Activated CD4-positive, alpha-beta T cell treated with anti-CD3 and anti-CD28 coated beads for 24 hours (primary cell): ENCODE measurements around the gene LIN7A.

ENCODE experiments used
- DNase-seq, 2 donors: peaks; one replicate each; pipeline ENCODE4 v3.0.0-alpha.2; 2020; ENCODE audit warnings: low read depth in 2 of 2

Gene LIN7A

GRCh38 chr12:80937391-80938238 lies at the start of gene LIN7A:
Gene LIN7A, minus strand, starts transcription at chr12:80937934. Its CDS starts 212 bp downstream, at chr12:80937722.
- DNase-seq: no peak

GRCh38 chr12:80986224-80986623 lies 48.5 kb upstream of the LIN7A start:
- no peak for DNase-seq

- no peak for DNase-seq
Observed at GRCh38 chr12:80979816-80980215, 42.1 kb upstream of the LIN7A start.

GRCh38 chr12:80979251-80979650 lies 41.5 kb upstream of the LIN7A start:
- DNase-seq: no peak

- DNase-seq: no peak
Observed at GRCh38 chr12:80977346-80977745, 39.6 kb upstream of the LIN7A start.

- DNase-seq: no peak
Observed at GRCh38 chr12:80968326-80968725, 30.6 kb upstream of the LIN7A start.

GRCh38 chr12:80967565-80967964 lies 29.8 kb upstream of the LIN7A start:
- DNase-seq: no peak

- DNase-seq: no peak
Observed at GRCh38 chr12:80966001-80966400, 28.3 kb upstream of the LIN7A start.

GRCh38 chr12:80958162-80958561 lies 20.4 kb upstream of the LIN7A start:
- no peak for DNase-seq

- DNase-seq: no peak
Observed at GRCh38 chr12:80954857-80955520, 17.3 kb upstream of the LIN7A start.

GRCh38 chr12:80952443-80952842 lies 14.7 kb upstream of the LIN7A start:
- no peak for DNase-seq

GRCh38 chr12:80946591-80946990 lies 8.9 kb upstream of the LIN7A start:
- no peak for DNase-seq

- DNase-seq: no peak
Observed at GRCh38 chr12:80943338-80943737, 5.6 kb upstream of the LIN7A start.

- no peak for DNase-seq
Observed at GRCh38 chr12:80941916-80942315, 4.2 kb upstream of the LIN7A start.

- DNase-seq: no peak
Observed at GRCh38 chr12:80939231-80939950, 1.7 kb upstream of the LIN7A start.

GRCh38 chr12:80938397-80938796 lies 663 bp upstream of the LIN7A start:
- no peak for DNase-seq

- DNase-seq: no peak
Observed at GRCh38 chr12:80936642-80937390, 918 bp downstream of the LIN7A start.

- DNase-seq: no peak
Observed at GRCh38 chr12:80936353-80936641, 1.4 kb downstream of the LIN7A start.

- DNase-seq: no peak
Observed at GRCh38 chr12:80935111-80935510, 2.6 kb downstream of the LIN7A start.

- DNase-seq: no peak
Observed at GRCh38 chr12:80925983-80926382, 11.8 kb downstream of the LIN7A start.

- DNase-seq: no peak
Observed at GRCh38 chr12:80925237-80925636, 12.5 kb downstream of the LIN7A start.

GRCh38 chr12:80924437-80924836 lies 13.3 kb downstream of the LIN7A start:
- DNase-seq: no peak
